ENCODE results near the gene PTPRF.

DNA sequence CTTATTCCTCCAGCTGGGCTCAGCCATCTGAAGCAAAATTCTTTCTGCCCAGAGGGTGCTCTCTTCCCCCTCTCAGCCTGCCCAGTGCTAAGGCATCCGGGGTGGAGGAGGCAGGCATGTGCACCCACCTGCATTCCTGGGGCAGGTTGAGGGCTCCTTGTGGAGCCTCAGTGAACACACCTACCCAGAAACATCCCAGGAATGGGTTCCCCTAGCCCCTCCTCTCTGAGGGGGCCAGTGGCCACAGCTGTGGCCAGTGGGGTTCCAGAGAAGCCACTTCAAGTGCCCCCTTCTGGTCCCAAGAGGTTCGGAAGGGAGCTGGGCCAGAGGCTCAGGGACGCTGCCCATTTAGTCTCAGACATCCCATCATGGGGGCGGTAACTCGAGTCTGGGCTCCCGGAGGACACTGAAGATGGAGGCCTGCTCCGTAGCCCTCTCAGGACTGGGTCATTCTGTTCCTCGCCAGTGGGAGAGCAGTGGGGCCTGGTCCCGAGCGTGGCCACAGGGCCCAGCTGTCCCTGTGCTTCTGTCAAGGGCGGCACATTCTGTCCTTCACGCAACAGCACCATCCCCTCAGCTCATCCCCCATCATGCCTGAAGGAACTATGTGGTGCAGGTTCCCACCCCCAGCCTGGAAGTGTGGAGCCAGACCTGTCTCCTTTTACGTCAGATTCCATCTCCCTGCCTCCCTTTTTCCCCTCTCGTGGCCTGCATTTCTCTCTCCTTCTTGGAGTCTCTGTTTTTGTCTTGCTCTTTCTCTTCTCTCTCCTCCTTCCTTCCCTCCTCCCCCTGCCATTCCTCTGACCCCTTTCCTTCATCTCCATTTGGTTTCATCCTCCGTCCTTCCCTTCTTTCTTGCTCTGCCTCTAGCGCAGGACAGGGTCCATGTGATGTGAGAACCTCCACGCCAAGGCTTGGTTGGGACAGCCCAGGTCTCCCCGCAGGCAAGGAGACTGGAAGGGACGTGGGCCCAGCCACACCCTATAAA lies 69.6 kb downstream of the PTPRF start:
- TF ChIP-seq POLR2A (IDR thresholded peaks at IDR 0.05; ENCODE audit: low read depth, low read length): no peak
- no peak for TF ChIP-seq POLR2AphosphoS5 (IDR thresholded peaks at IDR 0.05; ENCODE audit: low read depth, low read length)
